OCI-LY3 (cell line): ENCODE measurements around the gene PLCL1.

Experiments
- EZH2phosphoT487 ChIP-seq: fragments of 200-600 bp; shearing (Covaris generic); IDR thresholded peaks from 2 replicates; pipeline ENCODE4 v1.6.1; 2018; ENCODE audit warnings: antibody characterized with exemption, mixed run types, low read depth
- TF ChIP-seq, protein P1 (sequence below): fragments of 200-600, 300-600 bp; sonication (generic); IDR thresholded peaks from 2 replicates; pipeline ENCODE4 v1.5.1; 2014; ENCODE audit warnings: antibody characterized with exemption, low read length, low read depth

DNA sequence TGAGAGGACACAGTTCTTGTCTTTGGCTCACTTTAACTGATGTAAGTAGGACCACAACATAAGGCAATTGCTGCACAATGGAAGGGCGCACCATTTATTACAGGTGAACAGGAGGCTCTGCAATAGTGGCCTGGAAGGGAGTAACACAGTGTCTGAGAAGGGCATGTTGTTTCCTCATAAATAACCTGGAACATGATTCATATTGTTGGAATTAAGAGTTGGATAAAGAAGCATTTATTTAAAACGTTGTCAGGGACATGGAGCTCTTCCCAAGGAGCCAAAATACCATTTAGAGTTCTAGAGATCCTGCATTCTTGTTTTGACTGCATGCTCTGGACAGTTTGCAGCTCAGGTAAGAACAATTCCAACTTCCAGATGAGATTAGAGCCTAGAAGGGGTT is 110.4 kb downstream of the PLCL1 start:
- TF ChIP-seq, protein P1, sequence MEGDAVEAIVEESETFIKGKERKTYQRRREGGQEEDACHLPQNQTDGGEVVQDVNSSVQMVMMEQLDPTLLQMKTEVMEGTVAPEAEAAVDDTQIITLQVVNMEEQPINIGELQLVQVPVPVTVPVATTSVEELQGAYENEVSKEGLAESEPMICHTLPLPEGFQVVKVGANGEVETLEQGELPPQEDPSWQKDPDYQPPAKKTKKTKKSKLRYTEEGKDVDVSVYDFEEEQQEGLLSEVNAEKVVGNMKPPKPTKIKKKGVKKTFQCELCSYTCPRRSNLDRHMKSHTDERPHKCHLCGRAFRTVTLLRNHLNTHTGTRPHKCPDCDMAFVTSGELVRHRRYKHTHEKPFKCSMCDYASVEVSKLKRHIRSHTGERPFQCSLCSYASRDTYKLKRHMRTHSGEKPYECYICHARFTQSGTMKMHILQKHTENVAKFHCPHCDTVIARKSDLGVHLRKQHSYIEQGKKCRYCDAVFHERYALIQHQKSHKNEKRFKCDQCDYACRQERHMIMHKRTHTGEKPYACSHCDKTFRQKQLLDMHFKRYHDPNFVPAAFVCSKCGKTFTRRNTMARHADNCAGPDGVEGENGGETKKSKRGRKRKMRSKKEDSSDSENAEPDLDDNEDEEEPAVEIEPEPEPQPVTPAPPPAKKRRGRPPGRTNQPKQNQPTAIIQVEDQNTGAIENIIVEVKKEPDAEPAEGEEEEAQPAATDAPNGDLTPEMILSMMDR, result no peak
- no peak for TF ChIP-seq EZH2phosphoT487
